Mammary epithelial cell (primary cell): Measurements from ENCODE around the gene ZBTB45.

Source experiments
- EZH2 ChIP-seq: IDR thresholded peaks from 2 replicates; pipeline ENCODE4 v1.6.1; 2012; ENCODE audit warnings: low read length, inconsistent platforms, borderline replicate concordance
- TF ChIP-seq, protein P1 (sequence below), 2 donors: IDR thresholded peaks in 1 of 2; conservative IDR thresholded peaks in 1 of 2; 2 replicates each; pipeline ENCODE4 v1.5.1; 2011 to 2012; ENCODE audit warnings: inconsistent platforms in 2 of 2, low read length in 2 of 2, mild to moderate bottlenecking in 2 of 2, control low read depth in 1 of 2, low read depth in 1 of 2; ENCODE audit not compliant: insufficient read depth in 1 of 2; ENCODE audit errors: extremely low read depth in 1 of 2

GRCh38 chr19:58549664-58550361 lies 30.2 kb upstream of the ZBTB45 start:
- TF ChIP-seq, protein P1, sequence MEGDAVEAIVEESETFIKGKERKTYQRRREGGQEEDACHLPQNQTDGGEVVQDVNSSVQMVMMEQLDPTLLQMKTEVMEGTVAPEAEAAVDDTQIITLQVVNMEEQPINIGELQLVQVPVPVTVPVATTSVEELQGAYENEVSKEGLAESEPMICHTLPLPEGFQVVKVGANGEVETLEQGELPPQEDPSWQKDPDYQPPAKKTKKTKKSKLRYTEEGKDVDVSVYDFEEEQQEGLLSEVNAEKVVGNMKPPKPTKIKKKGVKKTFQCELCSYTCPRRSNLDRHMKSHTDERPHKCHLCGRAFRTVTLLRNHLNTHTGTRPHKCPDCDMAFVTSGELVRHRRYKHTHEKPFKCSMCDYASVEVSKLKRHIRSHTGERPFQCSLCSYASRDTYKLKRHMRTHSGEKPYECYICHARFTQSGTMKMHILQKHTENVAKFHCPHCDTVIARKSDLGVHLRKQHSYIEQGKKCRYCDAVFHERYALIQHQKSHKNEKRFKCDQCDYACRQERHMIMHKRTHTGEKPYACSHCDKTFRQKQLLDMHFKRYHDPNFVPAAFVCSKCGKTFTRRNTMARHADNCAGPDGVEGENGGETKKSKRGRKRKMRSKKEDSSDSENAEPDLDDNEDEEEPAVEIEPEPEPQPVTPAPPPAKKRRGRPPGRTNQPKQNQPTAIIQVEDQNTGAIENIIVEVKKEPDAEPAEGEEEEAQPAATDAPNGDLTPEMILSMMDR (conservative IDR thresholded peaks at IDR 0.05 in 1 of 2, IDR thresholded peaks at IDR 0.05 in 1 of 2; ENCODE audit: extremely low read depth in 1 of 2, insufficient read depth in 1 of 2, low read depth in 1 of 2, low read length in 2 of 2) = no peak
- TF ChIP-seq EZH2 = no peak
